Measurements from ENCODE around the gene ADAM15.

ADAM15 gene

GRCh38 chr1:155037851-155038441 lies 13.2 kb upstream of the ADAM15 start:
- no peaks in the 10 kb centered on the region for H3K4me1 Mint-ChIP-seq
- peaks cover 7% of the 10 kb centered on the region for H3K27me3 Mint-ChIP-seq (ENCODE audit: low read depth)
- H3K27ac Mint-ChIP-seq: peak overlapping the region in 1 of 3 experiments; percentile 14

GRCh38 chr1:155038602-155039307 lies 12.4 kb upstream of the ADAM15 start:
- H3K9me3 Mint-ChIP-seq: no peaks in the 10 kb centered on the region
- TF ChIP-seq, protein P1, sequence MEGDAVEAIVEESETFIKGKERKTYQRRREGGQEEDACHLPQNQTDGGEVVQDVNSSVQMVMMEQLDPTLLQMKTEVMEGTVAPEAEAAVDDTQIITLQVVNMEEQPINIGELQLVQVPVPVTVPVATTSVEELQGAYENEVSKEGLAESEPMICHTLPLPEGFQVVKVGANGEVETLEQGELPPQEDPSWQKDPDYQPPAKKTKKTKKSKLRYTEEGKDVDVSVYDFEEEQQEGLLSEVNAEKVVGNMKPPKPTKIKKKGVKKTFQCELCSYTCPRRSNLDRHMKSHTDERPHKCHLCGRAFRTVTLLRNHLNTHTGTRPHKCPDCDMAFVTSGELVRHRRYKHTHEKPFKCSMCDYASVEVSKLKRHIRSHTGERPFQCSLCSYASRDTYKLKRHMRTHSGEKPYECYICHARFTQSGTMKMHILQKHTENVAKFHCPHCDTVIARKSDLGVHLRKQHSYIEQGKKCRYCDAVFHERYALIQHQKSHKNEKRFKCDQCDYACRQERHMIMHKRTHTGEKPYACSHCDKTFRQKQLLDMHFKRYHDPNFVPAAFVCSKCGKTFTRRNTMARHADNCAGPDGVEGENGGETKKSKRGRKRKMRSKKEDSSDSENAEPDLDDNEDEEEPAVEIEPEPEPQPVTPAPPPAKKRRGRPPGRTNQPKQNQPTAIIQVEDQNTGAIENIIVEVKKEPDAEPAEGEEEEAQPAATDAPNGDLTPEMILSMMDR (IDR thresholded peaks at IDR 0.05; ENCODE audit: unreplicated experiment in 3 of 3): no peak
- no peaks in the 10 kb centered on the region for H3K4me1 Mint-ChIP-seq
- peak overlapping the region in 1 of 3 experiments; percentile 14 for H3K27ac Mint-ChIP-seq
- H3K36me3 Mint-ChIP-seq (ENCODE audit: low read depth): no peaks in the 10 kb centered on the region
- peaks cover 7% of the 10 kb centered on the region for H3K27me3 Mint-ChIP-seq (ENCODE audit: low read depth)
- no peak overlapping the region for H3K4me3 Mint-ChIP-seq

More at GRCh38 chr1:155037851-155038441, 13.2 kb upstream of the ADAM15 start:
- TF ChIP-seq, protein P1 (IDR thresholded peaks at IDR 0.05; ENCODE audit: unreplicated experiment in 3 of 3): no peak
- Mint-ChIP-seq H3K4me3 (no peak overlapping the region), H3K9me3 (no peaks in the 10 kb centered on the region), H3K36me3 (ENCODE audit: low read depth) (no peaks in the 10 kb centered on the region)

- H3K4me1 Mint-ChIP-seq: no peaks in the 10 kb centered on the region
- H3K27me3 Mint-ChIP-seq (ENCODE audit: low read depth): peaks cover 11% of the 10 kb centered on the region
- TF ChIP-seq, protein P1 (IDR thresholded peaks at IDR 0.05; ENCODE audit: unreplicated experiment in 3 of 3): no peak
- no peak overlapping the region for H3K4me3 Mint-ChIP-seq
- no peaks in the 10 kb centered on the region for H3K36me3 Mint-ChIP-seq (ENCODE audit: low read depth)
- no peak overlapping the region for H3K27ac Mint-ChIP-seq
- H3K9me3 Mint-ChIP-seq: no peaks in the 10 kb centered on the region
Measured at GRCh38 chr1:155039308-155039669, 11.8 kb upstream of the ADAM15 start.

GRCh38 chr1:155040358-155041093 lies 10.6 kb upstream of the ADAM15 start:
- Mint-ChIP-seq H3K27ac (no peak overlapping the region), H3K4me3 (no peak overlapping the region), H3K27me3 (ENCODE audit: low read depth) (peaks cover 17% of the 10 kb centered on the region), H3K36me3 (ENCODE audit: low read depth) (no peaks in the 10 kb centered on the region), H3K9me3 (no peaks in the 10 kb centered on the region), H3K4me1 (peaks cover 7% of the 10 kb centered on the region)
- TF ChIP-seq, protein P1 (IDR thresholded peaks at IDR 0.05; ENCODE audit: unreplicated experiment in 3 of 3): no peak

DNA sequence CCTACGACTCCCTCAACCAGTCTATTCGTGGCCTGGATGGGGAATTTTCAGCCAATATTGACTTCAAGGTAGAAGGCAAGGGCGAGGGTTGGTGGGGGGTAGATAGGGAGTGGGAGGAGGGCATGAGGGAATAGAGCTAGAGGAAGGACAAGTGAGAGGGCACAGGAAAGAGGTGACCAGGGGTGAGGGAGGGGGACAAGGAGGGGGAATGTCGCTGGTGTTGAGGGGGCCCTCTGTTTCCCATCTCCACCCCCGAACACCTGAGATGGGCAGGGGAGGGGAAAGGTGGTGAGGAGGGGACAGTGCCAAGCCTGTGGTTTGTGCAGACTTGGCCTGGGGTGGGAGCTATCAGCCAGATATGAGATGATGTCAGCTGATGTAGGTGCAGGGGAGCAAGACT lies 8.3 kb upstream of the ADAM15 start:
- Mint-ChIP-seq H3K36me3 (ENCODE audit: low read depth) (no peaks in the 10 kb centered on the region), H3K27ac (no peak overlapping the region), H3K4me3 (no peak overlapping the region), H3K4me1 (peaks cover 7% of the 10 kb centered on the region), H3K9me3 (no peaks in the 10 kb centered on the region), H3K27me3 (ENCODE audit: low read depth) (peaks cover 15% of the 10 kb centered on the region)
- TF ChIP-seq, protein P1 (IDR thresholded peaks at IDR 0.05; ENCODE audit: unreplicated experiment in 3 of 3): no peak

Data from nephron (organoid).